ENCODE measurements around the gene HUWE1.

GRCh38 chrX:53538781-53539180 is 147.7 kb downstream of the HUWE1 start:
- TF ChIP-seq, protein P1, sequence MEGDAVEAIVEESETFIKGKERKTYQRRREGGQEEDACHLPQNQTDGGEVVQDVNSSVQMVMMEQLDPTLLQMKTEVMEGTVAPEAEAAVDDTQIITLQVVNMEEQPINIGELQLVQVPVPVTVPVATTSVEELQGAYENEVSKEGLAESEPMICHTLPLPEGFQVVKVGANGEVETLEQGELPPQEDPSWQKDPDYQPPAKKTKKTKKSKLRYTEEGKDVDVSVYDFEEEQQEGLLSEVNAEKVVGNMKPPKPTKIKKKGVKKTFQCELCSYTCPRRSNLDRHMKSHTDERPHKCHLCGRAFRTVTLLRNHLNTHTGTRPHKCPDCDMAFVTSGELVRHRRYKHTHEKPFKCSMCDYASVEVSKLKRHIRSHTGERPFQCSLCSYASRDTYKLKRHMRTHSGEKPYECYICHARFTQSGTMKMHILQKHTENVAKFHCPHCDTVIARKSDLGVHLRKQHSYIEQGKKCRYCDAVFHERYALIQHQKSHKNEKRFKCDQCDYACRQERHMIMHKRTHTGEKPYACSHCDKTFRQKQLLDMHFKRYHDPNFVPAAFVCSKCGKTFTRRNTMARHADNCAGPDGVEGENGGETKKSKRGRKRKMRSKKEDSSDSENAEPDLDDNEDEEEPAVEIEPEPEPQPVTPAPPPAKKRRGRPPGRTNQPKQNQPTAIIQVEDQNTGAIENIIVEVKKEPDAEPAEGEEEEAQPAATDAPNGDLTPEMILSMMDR (IDR thresholded peaks at IDR 0.05; ENCODE audit: insufficient read depth, low read depth, low read length): no peak
- TF ChIP-seq EZH2 (IDR thresholded peaks at IDR 0.05; ENCODE audit: insufficient read depth, low read length): no peak
